GM19239 (cell line): Measurements from ENCODE around the gene ARNT2.
A peak's percentile ranks its signal among the peaks of the same experiment; 100 is the strongest.

ENCODE experiments used
- DNase-seq: peaks from one replicate; pipeline ENCODE4 v3.0.0; 2011; ENCODE audit warnings: low spot score; ENCODE audit not compliant: insufficient read length
- FAIRE-seq: peaks from 2 replicates; lab custom pipeline; 2011; peaks lifted over from hg19 to GRCh38; lab: Jason Lieb, UNC

Gene ARNT2

GRCh38 chr15:80440024-80440423 is 35.8 kb downstream of the ARNT2 start:
- DNase-seq: no peak
- no peak for FAIRE-seq

- no peak for FAIRE-seq
- DNase-seq: no peak
Measured at GRCh38 chr15:80441041-80441440, 36.9 kb downstream of the ARNT2 start.

GRCh38 chr15:80441714-80442113 is 37.5 kb downstream of the ARNT2 start:
- FAIRE-seq (no peak), DNase-seq (no peak)

- FAIRE-seq (no peak), DNase-seq (no peak)
Measured at GRCh38 chr15:80442728-80443403, 38.7 kb downstream of the ARNT2 start.

DNA sequence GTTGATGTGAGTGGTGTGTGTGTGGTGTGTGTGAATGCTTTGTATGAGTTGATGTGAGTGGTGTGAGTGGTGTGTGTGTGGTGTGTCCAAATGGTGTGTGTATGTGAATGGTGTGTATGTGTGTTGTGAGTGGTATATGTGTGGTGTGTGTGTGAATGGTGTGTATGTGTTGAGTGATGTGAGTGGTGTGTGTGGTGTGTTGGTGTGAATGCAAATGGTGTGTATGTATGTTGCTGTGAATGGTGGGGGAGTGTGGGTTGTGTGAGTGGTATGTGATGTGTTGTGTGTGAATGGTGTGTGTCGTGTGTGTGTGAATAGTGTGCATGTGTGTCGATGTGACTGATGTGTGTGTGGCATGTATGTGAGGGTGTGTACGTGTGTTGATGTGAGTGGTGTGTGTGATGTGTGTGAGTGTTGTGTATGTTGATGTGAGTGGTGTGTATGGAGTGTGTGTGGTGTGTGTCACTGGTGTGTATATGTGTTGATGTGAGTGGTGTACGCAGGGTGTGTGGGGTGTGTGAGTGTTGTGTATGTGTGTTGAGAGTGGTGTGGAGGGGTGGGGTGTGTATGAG is 40.6 kb downstream of the ARNT2 start:
- DNase-seq: no peak
- no peak for FAIRE-seq

DNA sequence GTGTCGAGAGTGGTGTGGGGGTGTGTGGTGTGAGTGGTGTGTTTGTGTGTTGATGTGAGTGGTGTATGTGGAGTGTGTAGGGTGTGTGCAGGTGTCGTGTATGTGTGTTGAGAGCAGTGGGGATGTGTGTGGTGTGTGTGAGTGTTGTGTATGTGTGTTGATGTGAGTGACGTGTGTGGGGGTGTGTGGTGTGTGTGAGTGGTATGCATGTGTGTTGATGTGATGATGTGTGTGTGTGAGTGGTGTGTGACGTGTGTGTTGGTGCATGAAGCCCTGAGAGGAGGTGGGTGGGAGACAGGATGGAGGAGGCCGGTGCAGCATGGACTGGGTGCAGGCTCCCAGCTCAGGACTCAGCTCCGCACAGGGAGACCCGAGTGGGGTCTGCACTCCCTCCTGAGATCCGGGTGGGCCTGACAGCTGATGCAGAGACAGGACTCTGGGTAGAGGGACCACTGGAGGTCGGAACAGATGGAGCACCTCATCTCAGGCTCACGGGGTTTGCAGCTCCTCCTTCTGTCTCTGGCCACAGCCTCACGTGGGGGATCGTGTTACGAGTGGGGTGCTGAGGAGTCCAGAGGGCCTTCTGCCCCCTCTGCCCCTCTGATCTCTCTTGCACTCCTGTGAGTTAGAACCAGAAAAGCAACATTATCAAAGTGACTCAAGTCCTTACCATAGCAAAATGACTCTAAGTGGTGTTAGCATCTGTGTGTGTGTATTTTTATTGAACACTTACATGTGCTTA is 41.3 kb downstream of the ARNT2 start:
- FAIRE-seq (no peak), DNase-seq (no peak)

GRCh38 chr15:80447077-80447476 is 42.9 kb downstream of the ARNT2 start:
- DNase-seq (no peak), FAIRE-seq (no peak)

DNA sequence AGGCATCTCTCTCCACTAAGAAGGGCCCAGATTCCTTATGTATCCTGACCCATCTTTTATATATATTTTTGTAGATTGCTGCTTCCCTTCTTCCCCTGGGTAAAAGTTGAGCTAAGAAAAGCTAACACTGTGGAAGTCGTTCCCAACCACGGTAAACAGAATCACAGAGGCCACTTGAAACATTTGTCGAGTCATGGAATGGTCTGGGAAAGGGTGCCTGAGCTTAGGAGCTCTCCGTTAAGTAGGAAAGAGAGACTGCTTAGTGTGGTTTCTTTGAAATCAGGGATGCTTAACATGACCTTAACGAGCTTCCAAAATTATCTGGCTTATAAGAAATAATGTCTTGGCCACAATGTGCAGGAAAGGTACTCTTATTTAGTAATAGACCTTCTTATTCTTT is 45.6 kb downstream of the ARNT2 start:
- no peak for DNase-seq
- FAIRE-seq: no peak

DNA sequence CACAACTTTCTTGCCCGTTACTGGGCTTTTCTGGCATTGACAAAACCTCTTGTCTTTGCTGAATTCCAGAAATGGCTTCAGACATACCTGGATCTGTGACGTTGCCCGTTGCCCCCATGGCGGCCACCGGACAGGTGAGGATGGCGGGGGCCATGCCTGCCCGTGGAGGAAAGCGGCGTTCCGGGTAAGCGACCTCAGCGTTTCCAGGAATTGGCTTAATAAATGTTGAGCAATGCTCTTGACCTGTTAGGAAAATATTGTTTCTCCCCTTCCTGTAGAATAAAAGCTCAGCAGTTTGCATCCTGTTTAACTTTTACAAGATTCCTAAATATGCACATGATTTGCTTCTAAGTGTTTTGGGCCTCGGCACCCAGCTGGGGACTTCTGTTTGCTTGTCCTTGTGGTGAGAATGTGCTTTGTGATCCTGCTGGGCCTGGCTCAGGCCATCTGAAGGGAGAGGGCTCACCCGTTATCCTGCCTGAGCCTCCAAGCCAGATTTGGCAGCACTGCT is 46.7 kb downstream of the ARNT2 start:
- FAIRE-seq (no peak), DNase-seq (no peak)

- DNase-seq (no peak), FAIRE-seq (no peak)
Measured at GRCh38 chr15:80452166-80452565, 48.0 kb downstream of the ARNT2 start.

DNA sequence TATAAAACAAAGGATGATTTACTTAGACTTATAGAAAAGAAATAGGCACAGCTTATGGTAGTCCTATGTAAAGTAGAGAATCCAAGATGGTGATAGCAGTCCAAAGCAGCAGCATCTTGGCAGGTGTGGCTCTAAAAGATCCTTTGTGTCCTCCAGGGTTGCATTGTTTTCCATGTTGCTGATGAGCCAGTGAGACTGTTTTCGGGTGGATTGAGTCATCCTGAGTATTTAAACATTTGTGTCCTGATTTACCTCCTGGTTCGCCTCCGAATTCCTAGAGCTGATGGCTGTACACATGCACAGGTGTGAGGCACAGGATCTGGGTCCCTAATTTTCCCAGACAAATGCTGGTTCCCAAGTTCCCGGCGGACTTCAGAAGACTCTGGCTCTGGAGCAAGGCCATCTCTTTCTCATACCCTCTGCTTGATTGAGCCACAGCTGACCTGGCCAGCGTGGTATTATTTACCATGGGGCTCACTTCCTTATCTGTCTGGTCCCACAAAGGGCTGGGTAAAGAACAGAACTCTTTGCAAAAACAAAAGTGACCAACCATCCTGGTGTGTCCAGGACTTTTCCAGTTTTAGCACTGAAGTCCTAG is 51.0 kb downstream of the ARNT2 start:
- DNase-seq (no peak), FAIRE-seq (no peak)

GRCh38 chr15:80455668-80456442 is 51.7 kb downstream of the ARNT2 start:
- FAIRE-seq: peak; percentile 93
- DNase-seq: peak; percentile 57

- no peak for DNase-seq
- no peak for FAIRE-seq
Measured at GRCh38 chr15:80456517-80457492, 52.6 kb downstream of the ARNT2 start.

- no peak for FAIRE-seq
Measured at GRCh38 chr15:80457896-80458295, 53.7 kb downstream of the ARNT2 start.

DNA sequence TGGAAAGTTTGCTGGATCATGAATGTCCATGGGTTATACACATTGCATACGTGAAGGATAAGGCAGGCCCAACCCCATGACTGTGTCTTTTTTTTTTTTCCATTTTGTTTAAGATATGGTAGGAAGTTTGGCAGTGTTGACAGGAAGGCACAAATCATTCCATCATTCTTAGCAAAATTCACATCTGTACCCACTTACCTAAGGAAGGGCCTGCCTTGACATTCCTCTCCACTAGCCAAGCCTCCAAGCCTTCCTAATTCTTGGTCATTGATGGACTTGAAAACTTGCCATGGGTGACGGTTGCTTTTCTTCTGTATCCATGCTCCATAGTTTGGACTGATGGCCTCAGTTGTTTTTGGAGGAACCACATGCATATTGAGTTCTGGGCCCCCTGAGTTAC is 54.4 kb downstream of the ARNT2 start:
- DNase-seq (no peak), FAIRE-seq (no peak)

More at GRCh38 chr15:80457896-80458295, 53.7 kb downstream of the ARNT2 start:
- no peak for DNase-seq

- DNase-seq (no peak), FAIRE-seq (no peak)
Measured at GRCh38 chr15:80459380-80459779, 55.2 kb downstream of the ARNT2 start.

DNA sequence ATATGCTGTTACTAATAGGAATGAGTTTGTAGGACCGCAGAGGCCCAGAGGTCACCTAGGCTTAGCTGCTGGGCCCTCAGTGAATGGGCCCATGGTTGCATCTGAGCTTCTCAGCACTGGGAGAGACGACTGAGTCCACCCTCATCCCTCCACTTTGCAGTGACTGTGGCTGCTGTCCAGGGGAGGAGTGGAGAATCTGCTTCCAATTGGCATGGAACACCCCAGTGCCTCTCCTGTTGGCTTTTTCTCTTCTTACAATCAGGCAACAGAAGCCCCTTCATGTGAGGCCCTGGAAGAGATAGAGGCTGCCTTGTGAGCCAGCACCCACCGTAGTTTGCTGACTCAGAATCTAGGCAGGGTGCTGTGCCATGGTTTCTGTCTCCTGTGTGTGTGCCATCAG is 55.6 kb downstream of the ARNT2 start:
- DNase-seq: no peak
- FAIRE-seq: no peak

DNA sequence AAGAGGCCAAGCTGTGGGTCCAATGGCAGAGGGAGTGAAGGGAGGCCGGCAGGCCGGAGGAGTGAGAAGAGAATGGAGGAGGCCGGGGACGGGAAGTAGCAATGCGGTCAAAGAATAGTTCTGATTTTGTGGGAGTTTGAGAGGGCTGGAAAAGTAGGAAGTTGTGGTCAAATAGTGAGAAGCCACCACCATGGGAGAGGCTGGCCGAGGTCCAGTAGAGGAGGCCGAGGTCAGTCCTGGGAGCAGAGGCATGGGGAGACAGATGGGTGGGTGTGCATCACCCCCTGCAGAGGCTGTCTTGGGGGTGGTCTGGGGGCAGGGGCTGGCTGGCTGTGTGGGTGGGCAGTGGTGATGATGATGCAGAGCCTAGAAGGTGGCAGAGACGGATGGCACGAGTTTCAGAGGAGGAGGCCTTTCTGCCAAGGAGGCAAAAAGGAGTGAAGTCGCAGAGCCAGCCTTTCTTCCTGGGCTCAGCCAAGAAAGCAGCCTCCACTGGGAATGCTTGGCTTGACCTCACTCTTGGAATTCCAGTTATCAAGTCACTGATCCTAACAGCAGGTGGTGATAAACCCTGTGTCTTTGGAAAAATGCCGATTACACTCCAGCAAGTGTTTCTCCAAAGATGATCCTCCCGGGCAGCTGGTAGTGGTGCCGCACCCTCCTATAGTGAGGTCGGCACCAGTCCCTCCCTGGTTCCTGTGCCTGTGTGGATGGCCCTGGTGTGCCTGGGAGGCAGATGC is 57.3 kb downstream of the ARNT2 start:
- DNase-seq (no peak), FAIRE-seq (no peak)
